CD4-positive, alpha-beta T cell treated with Interleukin-17A for 1 hour (primary cell): ENCODE results near the gene ZNF536.

Source experiments
- DNase-seq: peaks from one replicate; pipeline ENCODE4 v3.0.0-alpha.2; 2020

ZNF536 gene

DNA sequence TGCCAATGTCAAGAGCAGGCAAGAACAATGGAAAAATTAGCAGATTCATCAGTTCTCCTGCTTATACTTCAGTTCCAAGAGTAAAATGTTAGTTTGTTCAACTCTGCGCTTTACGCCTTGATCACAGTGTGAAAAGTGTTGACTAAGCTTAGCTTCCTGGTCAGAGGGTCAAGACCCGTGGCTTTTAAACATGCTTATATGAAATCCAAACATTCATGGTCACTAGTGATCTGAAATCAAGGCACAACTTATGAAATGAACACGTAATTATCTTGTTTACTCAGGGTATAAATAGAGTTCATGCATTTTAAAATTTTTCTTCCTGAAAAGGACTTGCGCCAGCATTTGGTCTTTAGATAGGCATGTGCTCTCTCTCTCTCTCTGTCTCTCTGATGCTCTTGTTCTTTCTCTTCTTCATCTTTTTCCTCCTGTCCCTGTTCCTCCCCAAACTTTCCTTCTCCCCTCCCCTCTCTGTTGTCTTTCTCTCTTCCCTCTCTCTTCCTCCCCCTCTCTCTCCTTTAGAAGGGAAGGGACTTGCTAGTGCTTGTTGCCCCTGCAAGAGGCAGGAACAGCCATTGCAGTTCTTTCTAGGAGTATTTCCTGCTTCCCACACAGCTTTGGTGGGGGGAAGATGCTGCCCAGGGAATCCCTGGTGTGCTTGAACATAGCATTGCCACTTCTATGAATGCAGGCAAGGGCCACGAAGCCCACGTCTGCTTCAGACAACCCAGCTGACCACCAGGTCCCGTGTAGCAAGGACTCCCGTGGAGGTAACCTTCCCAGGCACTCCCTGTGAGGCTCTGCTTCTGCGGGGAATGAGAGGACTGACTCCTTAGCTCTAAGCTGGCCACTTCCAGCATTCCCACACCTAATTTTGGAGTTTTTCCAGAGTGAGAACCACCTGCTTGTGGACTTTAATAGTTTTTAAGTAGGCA lies 7.1 kb upstream of the ZNF536 start:
- no peak for DNase-seq

DNA sequence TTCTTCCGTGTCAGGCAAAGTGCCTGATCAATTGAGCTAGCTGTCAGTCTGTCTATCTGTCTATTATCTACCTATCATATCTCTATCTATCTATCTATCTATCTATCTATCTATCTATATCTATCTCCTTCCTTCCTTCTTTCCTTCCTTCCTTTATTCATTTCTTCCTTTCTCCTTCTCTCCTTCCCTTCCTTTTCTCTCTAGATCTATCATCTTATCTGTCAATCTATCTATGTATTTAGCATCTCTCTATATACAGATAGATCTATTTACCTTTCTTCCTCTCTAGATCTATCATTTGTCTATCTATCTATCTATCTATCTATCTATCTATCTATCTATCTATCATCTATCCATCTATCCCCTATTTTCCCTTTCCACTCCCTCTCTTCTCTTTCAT lies 5.9 kb upstream of the ZNF536 start:
- no peak for DNase-seq

DNA sequence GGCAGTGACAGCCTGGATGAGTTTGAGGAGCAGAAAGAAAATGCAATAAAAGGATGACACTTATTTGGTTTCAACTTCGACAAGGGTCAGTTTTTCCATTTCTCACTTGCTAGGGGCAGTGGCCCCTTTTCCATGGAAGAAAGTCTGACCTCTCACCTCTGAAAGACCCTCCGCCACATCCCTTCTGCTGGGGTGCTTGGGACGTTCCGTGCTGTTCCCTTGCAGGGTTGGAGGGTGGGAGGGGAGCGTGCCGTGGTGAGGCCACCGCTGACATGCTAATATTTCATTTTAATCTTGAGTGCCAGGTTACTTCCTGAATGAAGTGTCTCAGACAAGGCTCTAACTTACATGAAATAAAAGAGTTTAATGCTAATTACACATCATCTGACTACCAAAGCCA lies 5.2 kb upstream of the ZNF536 start:
- DNase-seq = no peak

DNA sequence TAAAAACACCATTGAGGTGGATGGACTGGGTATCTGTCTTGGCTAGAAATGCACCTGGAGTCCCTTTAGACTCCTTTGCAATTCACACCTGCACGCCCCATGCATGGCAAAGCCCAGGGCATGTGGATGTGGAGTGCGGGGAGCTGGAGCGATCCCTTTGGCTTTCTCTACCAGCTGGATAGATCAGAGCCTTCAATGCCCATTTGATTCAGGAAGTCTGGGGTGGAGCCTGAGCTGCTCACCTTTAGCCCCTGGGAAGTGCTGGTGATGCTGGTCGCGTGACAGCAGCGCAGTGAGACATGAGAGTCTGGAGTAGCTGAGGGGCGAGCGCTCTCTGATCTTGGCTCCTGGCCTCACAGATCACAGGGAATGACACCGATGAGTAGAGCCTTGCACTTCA lies 4.8 kb upstream of the ZNF536 start:
- no peak for DNase-seq

DNA sequence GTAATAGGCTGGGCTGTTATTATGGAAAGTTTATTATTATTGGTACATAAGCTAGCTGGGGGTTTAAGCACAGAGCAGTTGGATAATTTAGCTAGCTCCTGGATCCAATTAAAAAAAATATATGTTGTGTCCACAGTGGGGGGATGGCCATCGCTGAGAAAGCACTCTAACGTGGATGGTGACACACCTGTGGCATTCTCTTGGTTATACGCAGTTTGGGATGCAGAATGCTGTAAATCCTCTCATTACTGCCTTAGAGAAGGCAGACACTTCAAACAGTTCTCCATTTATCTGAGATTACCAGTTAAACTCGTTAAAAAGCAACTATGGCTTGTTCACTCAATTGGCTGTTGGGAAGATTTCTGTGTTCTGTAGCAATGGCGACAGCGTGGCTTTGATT lies 2.4 kb upstream of the ZNF536 start:
- DNase-seq = no peak

DNA sequence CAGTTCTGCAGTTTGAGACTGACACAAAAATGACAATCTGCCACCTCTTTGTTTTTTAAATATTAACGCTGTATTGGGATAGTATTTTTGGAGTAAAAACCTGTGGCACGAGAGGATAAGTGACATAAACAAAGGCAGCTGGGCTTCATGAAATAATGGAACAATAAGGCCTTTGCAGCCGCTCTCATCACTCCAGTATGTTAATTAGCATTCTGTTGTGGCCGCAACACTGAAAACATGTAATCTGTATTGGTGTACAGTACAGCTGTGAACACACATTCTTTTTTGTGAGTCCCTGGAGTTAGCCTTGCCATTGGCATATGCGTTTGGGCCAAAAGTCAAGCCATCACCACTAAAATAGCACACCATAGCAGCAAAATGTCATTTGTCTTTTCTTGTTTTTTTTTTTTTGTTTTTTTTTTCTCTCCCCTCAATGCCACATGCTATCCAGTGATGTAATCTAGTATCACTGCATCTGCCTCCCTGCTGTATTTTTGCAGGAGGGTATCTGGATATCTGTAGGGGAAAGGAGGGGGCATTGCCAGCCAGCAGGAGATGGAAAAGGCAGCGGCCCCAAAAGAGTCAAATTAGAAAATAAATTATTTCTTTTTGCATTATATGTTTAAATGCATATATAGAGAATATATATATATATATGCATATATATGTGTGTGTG lies 885 bp upstream of the ZNF536 start:
- no peak for DNase-seq

DNA sequence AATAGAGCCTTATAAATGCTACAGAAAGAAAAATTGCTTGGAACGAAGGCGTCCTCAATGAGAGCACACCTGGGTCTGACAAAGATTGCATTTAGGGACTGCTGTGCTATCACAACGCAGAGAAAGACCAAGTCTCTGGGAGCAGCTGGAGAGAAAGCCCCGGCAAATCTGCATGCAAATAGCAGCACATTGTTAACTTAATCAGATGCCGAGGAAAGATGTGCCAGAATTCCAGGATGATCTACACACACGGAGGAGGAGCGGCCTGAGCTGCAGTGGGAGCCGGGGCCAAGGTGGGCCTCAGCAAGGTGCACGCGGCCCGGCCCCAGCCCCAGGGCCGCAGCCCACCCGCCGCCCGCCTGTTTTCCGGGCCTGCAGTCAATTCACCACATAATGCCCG lies 1.4 kb downstream of the ZNF536 start:
- no peak for DNase-seq

DNA sequence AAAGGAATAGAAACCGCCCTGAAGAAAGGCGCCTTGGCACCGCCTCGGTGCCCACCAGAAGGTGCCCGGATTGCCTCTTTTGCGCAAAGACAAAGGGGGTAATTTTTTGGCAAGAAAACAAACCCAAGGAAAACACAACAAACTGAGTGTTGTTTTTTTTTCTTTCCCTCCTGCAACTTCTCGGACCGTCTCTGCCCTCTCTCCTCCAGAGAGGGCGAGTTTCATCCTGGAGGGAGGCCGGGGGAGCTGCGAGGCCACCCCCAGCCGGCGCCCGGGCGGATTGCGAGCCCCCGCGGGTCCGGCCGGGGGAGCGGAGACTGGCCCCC lies 2.3 kb downstream of the ZNF536 start:
- DNase-seq = no peak

DNA sequence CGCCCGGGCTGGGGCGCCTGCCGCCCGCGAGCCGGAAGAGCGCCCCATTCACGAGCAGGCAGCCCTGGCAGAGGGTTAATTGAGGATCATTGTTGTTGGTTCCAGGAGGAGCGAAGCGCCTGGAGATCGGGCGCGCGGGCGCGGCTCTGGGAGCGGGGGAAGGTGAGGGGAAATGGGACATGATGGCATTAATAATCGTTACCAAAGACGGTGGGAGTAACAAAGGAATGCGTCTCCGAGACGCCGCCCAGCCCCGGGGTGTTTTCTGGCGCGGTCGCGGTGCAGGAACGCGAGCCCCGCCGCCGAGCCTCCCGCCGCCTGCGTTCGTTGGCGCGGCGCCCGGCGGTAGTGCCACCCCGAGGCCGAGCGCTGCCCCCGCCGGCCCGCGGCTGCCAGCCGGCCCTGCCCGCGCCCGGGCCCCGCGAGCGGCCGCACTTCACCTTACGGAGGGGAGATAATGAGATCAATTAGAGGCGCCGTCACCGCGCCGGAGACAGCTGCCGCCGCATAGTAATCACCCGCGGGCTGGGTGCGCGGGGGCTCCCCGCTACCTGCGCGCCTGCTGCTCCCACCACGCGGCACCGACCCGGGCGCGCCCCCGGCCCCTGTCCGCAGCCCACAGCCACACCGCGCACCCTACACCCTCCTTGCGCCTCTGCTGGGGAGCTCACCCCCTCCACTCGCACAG lies 2.8 kb downstream of the ZNF536 start:
- DNase-seq = no peak

DNA sequence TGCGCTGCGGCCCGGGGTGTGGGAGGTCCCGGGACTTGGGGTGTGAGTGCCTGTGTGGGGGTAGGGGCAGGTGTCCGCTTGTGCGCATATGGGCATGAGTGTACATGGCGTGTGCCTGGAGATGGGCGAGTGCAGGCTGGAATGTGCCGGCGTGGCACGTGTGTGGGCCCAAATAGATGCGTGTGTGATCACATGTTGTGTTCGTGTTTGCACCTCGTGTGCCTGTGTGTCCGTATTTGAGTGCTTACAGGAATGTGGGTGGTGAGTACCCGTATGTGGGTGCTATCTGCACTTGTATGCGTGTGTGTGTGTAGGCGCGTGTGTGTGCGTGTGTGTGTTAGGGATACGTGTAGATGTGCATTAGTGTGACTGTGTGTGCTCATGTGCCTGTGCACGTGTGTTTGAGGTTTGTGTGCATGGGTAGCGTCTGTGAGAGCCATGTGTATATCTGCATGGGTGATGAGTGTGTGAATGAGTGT lies 3.4 kb downstream of the ZNF536 start:
- DNase-seq = no peak

DNA sequence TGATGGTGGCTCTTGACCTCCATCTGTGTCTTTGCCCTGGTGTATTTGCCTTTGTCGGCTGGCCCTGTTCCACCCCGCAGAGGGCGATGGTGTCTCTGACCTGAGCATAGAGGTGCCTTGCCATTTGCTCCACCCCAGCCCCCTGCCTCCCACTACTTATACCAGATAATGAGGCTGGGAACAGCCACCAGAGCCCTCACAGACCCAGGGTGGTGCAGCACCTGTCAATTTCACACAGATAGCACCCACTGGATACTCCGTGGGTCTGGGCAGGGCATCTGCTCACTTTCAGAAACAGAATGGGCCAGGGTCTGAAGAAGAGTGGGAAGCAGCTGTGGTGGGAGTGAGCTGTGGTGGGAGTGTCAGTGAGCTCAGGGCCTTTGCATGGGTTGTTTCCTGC lies 4.1 kb downstream of the ZNF536 start:
- no peak for DNase-seq

DNA sequence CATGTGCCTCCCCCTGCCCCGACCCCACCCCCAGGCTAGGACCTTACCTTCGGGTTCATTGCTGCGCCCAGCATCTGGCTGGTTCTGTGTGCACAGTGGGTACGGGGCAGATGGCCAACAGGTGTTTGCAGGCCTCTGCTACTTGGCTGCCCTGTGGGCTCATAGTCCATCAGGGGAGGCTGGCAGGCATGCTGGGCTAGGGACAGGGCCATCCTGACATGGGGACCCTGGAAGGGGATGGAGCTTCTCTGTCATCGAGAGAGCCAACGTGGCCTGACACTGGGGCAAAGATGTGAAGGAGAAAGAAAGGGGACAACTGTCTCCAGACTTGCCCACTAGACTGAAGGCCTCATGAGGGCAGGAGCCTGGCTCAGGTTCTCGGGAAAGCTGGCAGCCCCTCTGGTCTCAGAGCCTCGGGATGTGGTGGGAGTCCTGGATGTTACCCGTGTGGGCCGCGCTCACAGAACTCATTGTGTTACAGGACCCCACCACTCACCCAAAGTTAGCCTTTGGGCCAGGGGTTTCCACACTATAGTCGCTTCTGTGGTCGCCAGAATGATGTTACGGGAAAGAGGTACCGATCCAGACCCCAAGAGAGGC lies 4.7 kb downstream of the ZNF536 start:
- DNase-seq = no peak

DNA sequence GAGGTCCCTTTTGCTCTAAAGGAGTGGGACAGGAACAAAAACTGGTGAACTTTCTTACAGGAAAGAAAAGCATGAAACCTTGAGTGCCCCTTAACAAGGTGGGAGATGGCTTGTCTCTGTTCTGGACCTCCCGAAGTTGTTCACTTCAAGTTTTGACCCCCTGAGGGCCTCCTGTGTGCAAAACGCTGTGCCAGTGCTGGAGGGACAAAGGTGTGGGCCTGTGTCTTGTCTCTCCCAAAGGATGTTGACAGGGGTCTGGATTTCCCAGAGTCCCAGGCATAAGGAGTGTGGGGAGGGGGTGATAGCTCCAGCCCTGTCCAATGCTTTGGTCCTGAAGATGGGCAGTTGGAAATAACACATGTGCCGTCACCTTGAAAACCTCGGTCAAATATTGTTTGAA lies 6.5 kb downstream of the ZNF536 start:
- DNase-seq = no peak

DNA sequence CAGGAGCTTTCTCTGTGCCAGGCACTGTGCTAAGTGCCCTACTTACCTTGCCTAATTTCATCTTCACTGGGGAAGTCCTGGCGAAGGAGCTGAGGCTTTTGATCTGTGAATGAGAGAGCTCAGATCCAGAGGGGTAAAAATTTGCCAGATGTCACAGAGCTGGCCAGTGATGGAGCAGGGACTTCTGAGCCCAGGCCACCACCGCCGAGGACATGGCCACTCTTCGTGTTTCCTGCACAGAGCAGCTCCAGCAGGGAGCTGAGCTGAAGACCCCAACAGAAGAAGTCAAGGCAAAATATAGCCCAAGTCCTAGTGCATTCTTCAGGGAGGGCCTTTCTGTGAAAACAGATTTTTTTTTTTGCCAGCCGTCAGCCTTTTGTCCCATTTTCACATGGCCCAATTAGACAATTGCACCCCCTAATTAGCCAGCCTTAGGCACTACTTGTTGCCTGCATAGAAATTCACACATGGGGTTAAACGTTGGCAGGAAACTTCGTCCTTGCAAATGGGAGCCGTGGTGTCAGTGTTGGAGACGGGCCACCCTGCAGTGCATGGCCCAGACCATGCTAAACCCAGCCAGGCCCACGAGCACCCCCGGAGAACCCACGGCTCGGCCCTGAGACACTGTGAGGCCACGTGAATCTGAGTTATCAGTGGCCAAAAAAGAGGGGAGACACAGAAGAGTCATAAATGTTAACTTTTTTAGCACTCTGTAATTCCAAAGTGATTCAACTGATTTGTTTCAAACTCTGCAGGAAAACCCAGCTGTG lies 7.8 kb downstream of the ZNF536 start:
- DNase-seq = no peak

DNA sequence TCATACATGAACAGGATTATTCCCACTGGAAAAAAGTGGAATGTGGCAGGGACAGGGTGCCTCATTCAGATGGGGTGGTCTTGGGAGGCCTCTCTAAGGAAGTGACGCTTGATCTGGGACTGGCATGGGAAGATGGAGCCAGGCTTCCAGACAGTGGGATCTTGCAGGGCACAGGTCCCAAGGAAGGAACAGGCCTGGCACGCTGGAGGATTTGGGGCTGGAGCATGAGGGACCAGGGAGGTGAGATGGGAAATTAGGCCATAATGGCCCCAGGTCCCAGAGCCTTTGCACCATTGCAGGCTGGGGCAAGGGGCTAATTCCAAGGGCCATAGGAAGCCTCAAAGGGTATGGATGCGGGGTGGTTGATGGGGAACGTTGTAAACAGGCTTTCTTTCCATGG lies 9.2 kb downstream of the ZNF536 start:
- DNase-seq = no peak

DNA sequence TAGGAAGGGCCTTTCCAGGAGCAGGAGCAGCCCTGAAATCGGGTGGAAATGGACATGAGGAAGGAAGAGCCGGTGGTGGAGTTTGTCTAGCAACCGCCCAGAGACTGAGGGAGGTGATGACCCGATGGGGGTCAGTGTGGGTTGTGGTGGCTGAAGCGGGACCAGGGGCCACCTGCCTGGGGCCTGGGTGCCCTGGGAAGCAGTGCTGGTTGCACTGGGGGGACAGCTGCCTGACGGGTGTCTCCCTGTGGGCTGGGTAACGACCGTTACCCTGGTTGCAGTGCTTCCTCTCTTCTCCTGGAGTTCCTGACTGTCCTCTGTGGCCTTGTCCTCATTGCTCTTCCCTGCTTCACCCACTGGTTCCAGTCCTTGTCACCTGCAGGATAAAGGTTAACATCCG lies 13.0 kb downstream of the ZNF536 start:
- no peak for DNase-seq

DNA sequence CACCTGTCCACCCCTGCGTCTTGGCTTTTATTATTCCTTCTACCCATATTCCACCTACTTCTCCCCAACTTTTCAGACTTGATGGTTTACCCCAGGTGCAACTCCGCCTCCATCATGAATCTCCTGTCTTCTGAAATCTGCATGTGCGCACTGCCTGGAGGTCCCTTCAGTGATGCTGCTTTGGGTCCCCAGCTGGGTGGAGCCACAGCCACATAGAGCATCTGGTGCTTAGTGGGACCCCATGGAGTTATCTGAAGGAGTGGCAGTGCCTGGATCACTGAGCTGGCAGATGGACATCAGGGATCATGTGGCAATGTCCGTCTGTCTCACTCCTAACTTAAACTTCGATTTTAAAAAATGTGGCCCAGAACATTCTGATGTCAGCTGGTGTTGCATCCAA lies 13.5 kb downstream of the ZNF536 start:
- DNase-seq = no peak

DNA sequence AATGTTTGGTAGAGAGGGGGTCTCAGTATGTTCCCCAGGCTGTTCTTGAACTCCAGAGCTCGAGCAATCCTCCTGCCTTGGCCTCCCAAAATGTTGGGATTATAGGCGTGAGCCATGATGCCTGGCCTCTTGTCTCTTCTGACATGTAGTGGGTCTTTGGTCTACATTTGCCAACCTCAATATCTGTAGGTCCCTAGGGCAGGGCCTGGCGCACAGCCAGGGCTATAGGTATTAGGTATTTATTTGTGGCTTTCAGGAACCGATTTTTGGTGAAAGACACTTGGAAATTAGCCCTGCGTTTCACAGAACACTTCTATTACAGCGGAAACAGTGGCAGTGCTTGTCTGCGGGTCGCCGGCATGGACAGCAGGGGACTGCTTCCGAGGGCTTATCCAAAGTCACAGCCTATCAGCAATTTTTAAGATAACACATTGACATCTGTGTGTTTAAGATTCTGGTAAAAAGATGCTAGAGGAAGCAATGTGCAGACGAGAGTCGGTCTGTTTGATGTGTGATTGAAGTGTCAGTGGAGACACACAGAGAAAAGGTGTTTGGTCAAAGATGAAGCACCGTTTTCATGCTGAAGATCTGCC lies 14.5 kb downstream of the ZNF536 start:
- DNase-seq = no peak

DNA sequence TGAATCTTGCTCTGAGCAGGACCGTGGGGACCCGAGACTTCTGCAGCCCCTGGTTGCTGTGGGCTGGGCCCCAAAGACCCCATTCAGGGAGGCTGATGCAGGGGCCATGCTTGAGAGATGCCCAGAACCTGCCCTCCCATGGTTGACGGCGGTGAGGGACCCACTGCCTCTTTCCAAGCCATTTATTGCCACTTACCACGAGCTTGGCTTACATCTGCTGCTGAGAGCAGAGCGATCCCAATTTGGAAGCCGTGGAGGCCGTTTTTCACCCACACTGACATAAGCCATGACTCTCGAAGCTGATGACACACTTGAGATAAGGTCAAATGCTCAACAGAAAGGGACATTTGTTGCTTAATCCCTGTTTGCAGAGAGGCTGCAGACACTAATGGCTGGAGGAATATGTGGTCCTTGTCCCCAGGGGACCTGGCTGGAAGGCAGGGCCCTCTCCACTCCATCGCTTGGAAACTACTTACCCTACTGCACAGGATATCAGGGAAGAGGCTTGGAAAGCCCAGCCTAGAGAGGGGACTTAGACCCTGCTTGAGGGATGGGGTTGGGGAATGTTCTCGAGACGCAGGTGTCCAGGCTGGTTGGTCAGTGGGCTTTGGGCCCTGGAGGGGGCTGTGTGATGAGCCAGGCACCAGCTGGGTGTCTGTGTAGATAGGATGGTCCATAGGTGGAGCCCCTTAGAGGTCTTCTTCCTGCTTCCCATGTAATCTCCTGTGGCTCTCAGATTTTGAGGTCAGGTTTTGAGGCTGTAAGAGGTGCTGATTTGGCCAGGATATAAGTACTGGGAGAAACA lies 15.3 kb downstream of the ZNF536 start:
- no peak for DNase-seq

DNA sequence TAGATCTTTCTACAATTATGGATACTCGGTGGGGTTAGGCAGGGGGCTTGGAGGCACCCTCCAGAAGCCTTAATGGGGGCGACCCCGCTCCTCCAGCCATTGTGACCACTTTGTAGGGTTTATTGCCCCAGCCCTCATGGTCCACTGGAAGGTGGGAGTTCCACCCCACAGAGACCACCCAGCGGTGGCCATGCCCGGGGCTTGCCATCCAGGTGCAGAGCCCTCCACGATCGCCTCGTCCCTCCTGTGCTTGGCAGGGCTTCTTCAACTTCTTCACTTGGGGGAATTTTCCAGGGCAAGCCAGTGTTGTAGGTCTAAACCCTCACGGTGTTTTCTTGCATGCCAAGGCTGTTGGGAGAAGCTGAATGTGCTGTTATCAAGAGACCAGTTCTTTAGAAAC lies 16.1 kb downstream of the ZNF536 start:
- no peak for DNase-seq

DNA sequence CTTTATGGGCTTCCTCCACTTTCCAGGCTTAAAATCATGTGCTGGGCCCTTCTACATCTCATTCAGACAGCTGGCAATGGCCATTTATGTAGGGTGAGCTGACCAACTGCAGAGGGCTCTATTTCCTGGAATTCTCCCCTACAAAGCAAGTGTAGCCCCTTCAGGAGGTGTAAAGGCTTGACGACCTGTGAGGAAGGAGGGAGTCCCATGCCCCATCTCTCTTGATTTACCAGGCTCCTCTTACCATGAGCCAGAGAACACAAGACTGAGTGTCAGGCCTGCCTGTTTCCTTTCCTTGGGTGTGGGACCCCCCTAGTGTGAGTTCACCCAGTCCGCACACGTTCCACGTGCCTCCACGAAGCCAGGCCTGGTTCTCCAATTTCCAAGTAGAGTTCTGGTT lies 16.6 kb downstream of the ZNF536 start:
- DNase-seq = no peak
